ENCODE measurements around the gene ACER3. TPM values are rescaled to one million over a fixed set of nuclear protein-coding genes. Genes with fewer than 3 reads are reported as not detected.

ACER3 gene
- total RNA-seq, 1 experiment from 2014 or later, result 13.7 TPM

DNA sequence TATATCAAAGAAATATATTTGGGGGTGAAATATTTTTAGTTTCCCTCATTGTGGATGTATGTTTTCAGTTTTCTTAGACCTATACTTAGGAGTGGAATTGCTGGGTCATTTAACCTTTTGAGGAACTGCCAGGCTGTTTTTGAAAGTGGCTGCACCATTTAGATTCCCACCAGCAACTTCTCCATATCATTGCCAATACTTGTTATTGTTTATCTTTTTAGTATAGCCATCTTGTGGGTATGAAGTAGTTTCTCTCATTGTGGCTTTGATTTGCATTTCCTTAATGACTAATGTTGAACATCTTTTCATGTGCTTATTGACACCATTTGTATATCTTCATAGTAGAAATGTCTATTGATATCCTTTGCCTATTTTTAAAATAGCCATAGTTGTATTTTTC lies 111.3 kb downstream of the ACER3 start (continued):
- TF ChIP-seq, protein P1, sequence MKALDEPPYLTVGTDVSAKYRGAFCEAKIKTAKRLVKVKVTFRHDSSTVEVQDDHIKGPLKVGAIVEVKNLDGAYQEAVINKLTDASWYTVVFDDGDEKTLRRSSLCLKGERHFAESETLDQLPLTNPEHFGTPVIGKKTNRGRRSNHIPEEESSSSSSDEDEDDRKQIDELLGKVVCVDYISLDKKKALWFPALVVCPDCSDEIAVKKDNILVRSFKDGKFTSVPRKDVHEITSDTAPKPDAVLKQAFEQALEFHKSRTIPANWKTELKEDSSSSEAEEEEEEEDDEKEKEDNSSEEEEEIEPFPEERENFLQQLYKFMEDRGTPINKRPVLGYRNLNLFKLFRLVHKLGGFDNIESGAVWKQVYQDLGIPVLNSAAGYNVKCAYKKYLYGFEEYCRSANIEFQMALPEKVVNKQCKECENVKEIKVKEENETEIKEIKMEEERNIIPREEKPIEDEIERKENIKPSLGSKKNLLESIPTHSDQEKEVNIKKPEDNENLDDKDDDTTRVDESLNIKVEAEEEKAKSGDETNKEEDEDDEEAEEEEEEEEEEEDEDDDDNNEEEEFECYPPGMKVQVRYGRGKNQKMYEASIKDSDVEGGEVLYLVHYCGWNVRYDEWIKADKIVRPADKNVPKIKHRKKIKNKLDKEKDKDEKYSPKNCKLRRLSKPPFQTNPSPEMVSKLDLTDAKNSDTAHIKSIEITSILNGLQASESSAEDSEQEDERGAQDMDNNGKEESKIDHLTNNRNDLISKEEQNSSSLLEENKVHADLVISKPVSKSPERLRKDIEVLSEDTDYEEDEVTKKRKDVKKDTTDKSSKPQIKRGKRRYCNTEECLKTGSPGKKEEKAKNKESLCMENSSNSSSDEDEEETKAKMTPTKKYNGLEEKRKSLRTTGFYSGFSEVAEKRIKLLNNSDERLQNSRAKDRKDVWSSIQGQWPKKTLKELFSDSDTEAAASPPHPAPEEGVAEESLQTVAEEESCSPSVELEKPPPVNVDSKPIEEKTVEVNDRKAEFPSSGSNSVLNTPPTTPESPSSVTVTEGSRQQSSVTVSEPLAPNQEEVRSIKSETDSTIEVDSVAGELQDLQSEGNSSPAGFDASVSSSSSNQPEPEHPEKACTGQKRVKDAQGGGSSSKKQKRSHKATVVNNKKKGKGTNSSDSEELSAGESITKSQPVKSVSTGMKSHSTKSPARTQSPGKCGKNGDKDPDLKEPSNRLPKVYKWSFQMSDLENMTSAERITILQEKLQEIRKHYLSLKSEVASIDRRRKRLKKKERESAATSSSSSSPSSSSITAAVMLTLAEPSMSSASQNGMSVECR (CRISPR knock-in tag; IDR thresholded peaks at IDR 0.05; ENCODE audit: borderline replicate concordance), result no peak
- TF ChIP-seq, protein P2, sequence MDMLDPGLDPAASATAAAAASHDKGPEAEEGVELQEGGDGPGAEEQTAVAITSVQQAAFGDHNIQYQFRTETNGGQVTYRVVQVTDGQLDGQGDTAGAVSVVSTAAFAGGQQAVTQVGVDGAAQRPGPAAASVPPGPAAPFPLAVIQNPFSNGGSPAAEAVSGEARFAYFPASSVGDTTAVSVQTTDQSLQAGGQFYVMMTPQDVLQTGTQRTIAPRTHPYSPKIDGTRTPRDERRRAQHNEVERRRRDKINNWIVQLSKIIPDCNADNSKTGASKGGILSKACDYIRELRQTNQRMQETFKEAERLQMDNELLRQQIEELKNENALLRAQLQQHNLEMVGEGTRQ (CRISPR knock-in tag; IDR thresholded peaks at IDR 0.05), result no peak
- TF ChIP-seq, protein P3, sequence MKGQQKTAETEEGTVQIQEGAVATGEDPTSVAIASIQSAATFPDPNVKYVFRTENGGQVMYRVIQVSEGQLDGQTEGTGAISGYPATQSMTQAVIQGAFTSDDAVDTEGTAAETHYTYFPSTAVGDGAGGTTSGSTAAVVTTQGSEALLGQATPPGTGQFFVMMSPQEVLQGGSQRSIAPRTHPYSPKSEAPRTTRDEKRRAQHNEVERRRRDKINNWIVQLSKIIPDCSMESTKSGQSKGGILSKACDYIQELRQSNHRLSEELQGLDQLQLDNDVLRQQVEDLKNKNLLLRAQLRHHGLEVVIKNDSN (CRISPR knock-in tag; IDR thresholded peaks at IDR 0.05), result no peak
- no peak for TF ChIP-seq ZNF263 (CRISPR knock-in tag; IDR thresholded peaks at IDR 0.05; ENCODE audit: low read depth)
- no peak for TF ChIP-seq TEAD1 (CRISPR knock-in tag; IDR thresholded peaks at IDR 0.05)
- no peak for TF ChIP-seq GRHL2 (CRISPR knock-in tag; IDR thresholded peaks at IDR 0.05; ENCODE audit: insufficient replicate concordance, severe bottlenecking)
- TF ChIP-seq FOXP1 (CRISPR knock-in tag; IDR thresholded peaks at IDR 0.05; ENCODE audit: borderline replicate concordance), result no peak
- TF ChIP-seq, protein P4, sequence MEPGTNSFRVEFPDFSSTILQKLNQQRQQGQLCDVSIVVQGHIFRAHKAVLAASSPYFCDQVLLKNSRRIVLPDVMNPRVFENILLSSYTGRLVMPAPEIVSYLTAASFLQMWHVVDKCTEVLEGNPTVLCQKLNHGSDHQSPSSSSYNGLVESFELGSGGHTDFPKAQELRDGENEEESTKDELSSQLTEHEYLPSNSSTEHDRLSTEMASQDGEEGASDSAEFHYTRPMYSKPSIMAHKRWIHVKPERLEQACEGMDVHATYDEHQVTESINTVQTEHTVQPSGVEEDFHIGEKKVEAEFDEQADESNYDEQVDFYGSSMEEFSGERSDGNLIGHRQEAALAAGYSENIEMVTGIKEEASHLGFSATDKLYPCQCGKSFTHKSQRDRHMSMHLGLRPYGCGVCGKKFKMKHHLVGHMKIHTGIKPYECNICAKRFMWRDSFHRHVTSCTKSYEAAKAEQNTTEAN (CRISPR knock-in tag; IDR thresholded peaks at IDR 0.05), result no peak

DNA sequence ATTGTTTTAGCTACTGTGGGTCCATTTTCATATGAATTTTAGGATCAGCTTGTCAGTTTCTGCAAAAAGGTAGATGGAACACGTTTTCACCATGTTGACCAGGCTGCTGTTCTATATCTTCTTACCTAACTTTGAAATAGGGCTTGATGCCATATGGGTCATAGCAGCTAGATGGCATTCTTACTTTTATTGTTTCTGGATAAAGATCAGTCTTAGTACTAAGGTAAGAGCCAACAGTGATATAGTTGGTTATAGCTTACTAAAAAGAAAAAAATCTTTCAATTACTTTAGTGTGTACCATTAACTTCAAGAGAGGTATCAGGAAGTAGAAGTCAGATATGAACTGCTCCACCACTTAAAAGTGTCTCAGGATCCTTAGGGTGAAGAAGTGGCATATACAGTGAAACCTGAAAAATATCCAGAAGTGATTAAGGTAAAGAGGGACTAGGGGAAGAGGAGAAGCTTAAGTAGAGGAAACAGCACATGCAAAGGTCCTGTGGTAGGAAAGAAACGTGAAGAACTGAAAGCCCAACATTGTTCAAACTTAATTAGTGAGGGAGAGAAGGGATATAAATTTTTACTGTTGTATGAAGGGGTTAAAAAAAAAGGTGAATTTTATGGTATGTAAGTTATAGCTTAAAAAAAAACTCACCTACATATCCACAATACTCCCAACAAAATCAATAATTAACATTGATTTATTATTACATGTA lies 113.6 kb downstream of the ACER3 start:
- H3K27me3 Mint-ChIP-seq (ENCODE audit: low read depth), result no peaks in the 10 kb centered on the region
- ATAC-seq (no peak), DNase-seq (ENCODE audit: low spot score) (no peak)
- no peaks in the 10 kb centered on the region for H3K4me1 Mint-ChIP-seq
- peaks cover 4% of the 10 kb centered on the region; the same call in 1 of the 2 replicates for H3K36me3 Mint-ChIP-seq
- H3K4me3 Mint-ChIP-seq, result no peak overlapping the region
- ChIA-PET POLR2A (no interaction called here), CTCF (no interaction called here)
- peaks cover 23% of the 10 kb centered on the region for H3K9me3 Mint-ChIP-seq
- TF ChIP-seq, protein P2 (CRISPR knock-in tag; IDR thresholded peaks at IDR 0.05), result no peak
- TF ChIP-seq, protein P5, sequence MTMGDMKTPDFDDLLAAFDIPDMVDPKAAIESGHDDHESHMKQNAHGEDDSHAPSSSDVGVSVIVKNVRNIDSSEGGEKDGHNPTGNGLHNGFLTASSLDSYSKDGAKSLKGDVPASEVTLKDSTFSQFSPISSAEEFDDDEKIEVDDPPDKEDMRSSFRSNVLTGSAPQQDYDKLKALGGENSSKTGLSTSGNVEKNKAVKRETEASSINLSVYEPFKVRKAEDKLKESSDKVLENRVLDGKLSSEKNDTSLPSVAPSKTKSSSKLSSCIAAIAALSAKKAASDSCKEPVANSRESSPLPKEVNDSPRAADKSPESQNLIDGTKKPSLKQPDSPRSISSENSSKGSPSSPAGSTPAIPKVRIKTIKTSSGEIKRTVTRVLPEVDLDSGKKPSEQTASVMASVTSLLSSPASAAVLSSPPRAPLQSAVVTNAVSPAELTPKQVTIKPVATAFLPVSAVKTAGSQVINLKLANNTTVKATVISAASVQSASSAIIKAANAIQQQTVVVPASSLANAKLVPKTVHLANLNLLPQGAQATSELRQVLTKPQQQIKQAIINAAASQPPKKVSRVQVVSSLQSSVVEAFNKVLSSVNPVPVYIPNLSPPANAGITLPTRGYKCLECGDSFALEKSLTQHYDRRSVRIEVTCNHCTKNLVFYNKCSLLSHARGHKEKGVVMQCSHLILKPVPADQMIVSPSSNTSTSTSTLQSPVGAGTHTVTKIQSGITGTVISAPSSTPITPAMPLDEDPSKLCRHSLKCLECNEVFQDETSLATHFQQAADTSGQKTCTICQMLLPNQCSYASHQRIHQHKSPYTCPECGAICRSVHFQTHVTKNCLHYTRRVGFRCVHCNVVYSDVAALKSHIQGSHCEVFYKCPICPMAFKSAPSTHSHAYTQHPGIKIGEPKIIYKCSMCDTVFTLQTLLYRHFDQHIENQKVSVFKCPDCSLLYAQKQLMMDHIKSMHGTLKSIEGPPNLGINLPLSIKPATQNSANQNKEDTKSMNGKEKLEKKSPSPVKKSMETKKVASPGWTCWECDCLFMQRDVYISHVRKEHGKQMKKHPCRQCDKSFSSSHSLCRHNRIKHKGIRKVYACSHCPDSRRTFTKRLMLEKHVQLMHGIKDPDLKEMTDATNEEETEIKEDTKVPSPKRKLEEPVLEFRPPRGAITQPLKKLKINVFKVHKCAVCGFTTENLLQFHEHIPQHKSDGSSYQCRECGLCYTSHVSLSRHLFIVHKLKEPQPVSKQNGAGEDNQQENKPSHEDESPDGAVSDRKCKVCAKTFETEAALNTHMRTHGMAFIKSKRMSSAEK (CRISPR knock-in tag; IDR thresholded peaks at IDR 0.05; ENCODE audit: borderline replicate concordance), result no peak
- TF ChIP-seq, protein P6, sequence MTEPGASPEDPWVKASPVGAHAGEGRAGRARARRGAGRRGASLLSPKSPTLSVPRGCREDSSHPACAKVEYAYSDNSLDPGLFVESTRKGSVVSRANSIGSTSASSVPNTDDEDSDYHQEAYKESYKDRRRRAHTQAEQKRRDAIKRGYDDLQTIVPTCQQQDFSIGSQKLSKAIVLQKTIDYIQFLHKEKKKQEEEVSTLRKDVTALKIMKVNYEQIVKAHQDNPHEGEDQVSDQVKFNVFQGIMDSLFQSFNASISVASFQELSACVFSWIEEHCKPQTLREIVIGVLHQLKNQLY (CRISPR knock-in tag; IDR thresholded peaks at IDR 0.05), result no peak
- TF ChIP-seq TP53 (CRISPR knock-in tag; IDR thresholded peaks at IDR 0.05), result no peak
- TF ChIP-seq, protein P7, sequence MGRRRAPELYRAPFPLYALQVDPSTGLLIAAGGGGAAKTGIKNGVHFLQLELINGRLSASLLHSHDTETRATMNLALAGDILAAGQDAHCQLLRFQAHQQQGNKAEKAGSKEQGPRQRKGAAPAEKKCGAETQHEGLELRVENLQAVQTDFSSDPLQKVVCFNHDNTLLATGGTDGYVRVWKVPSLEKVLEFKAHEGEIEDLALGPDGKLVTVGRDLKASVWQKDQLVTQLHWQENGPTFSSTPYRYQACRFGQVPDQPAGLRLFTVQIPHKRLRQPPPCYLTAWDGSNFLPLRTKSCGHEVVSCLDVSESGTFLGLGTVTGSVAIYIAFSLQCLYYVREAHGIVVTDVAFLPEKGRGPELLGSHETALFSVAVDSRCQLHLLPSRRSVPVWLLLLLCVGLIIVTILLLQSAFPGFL (CRISPR knock-in tag; IDR thresholded peaks at IDR 0.05; ENCODE audit: borderline replicate concordance), result no peak
- no peak overlapping the region for H3K27ac Mint-ChIP-seq

All from WTC11 (cell line).